ENCODE data around the gene WNT16.

The WNT16 gene

GRCh38 chr7:121373177-121373576 is 44.4 kb downstream of the WNT16 start:
- TF ChIP-seq JUND (IDR thresholded peaks at IDR 0.05; ENCODE audit: low read depth): no peak
- in situ Hi-C loops (cut with HindIII; ENCODE audit: low pct_unique_long_range_greater_than_20kb, low sequenced_read_pairs): no loop called here
- peak in 1 of 2 experiments; percentile 4 for DNase-seq (ENCODE audit: low read depth in 1 of 2, low spot score in 1 of 2)

- DNase-seq (ENCODE audit: low read depth in 1 of 2, low spot score in 1 of 2): no peak
- in situ Hi-C loops (cut with HindIII; ENCODE audit: low pct_unique_long_range_greater_than_20kb, low sequenced_read_pairs): no loop called here
- TF ChIP-seq JUND (IDR thresholded peaks at IDR 0.05; ENCODE audit: low read depth): no peak
These were observed 48.2 kb downstream of the WNT16 start for GRCh38 chr7:121376979-121377378.

GRCh38 chr7:121379930-121380329 is 51.1 kb downstream of the WNT16 start:
- TF ChIP-seq JUND (IDR thresholded peaks at IDR 0.05; ENCODE audit: low read depth): no peak
- DNase-seq (ENCODE audit: low read depth in 1 of 2, low spot score in 1 of 2): no peak
- in situ Hi-C loops (cut with HindIII; ENCODE audit: low pct_unique_long_range_greater_than_20kb, low sequenced_read_pairs): no loop called here

- DNase-seq (ENCODE audit: low read depth in 1 of 2, low spot score in 1 of 2): no peak
- TF ChIP-seq JUND (IDR thresholded peaks at IDR 0.05; ENCODE audit: low read depth): no peak
- in situ Hi-C loops (cut with HindIII; ENCODE audit: low pct_unique_long_range_greater_than_20kb, low sequenced_read_pairs): no loop called here
These were observed 53.7 kb downstream of the WNT16 start for GRCh38 chr7:121382473-121382872.

GRCh38 chr7:121383235-121383910 is 54.6 kb downstream of the WNT16 start:
- TF ChIP-seq JUND (IDR thresholded peaks at IDR 0.05; ENCODE audit: low read depth): no peak
- in situ Hi-C loops (cut with HindIII; ENCODE audit: low pct_unique_long_range_greater_than_20kb, low sequenced_read_pairs): no loop called here
- DNase-seq (ENCODE audit: low read depth in 1 of 2, low spot score in 1 of 2): no peak

- TF ChIP-seq JUND (IDR thresholded peaks at IDR 0.05; ENCODE audit: low read depth): no peak
- in situ Hi-C loops (cut with HindIII; ENCODE audit: low pct_unique_long_range_greater_than_20kb, low sequenced_read_pairs): no loop called here
- no peak for DNase-seq (ENCODE audit: low read depth in 1 of 2, low spot score in 1 of 2)
These were observed 55.5 kb downstream of the WNT16 start for GRCh38 chr7:121384265-121384664.

- in situ Hi-C loops (cut with HindIII; ENCODE audit: low pct_unique_long_range_greater_than_20kb, low sequenced_read_pairs): no loop called here
- TF ChIP-seq JUND (IDR thresholded peaks at IDR 0.05; ENCODE audit: low read depth): no peak
- DNase-seq (ENCODE audit: low read depth in 1 of 2, low spot score in 1 of 2): no peak
These were observed 56.4 kb downstream of the WNT16 start for GRCh38 chr7:121385056-121385799.

GRCh38 chr7:121385800-121386179 is 57.0 kb downstream of the WNT16 start:
- in situ Hi-C loops (cut with HindIII; ENCODE audit: low pct_unique_long_range_greater_than_20kb, low sequenced_read_pairs): no loop called here
- TF ChIP-seq JUND (IDR thresholded peaks at IDR 0.05; ENCODE audit: low read depth): no peak
- DNase-seq (ENCODE audit: low read depth in 1 of 2, low spot score in 1 of 2): no peak

GRCh38 chr7:121388950-121389349 is 60.1 kb downstream of the WNT16 start:
- in situ Hi-C loops (cut with HindIII; ENCODE audit: low pct_unique_long_range_greater_than_20kb, low sequenced_read_pairs): no loop called here
- DNase-seq (ENCODE audit: low read depth in 1 of 2, low spot score in 1 of 2): no peak
- TF ChIP-seq JUND (IDR thresholded peaks at IDR 0.05; ENCODE audit: low read depth): no peak

GRCh38 chr7:121390109-121390508 is 61.3 kb downstream of the WNT16 start:
- TF ChIP-seq JUND (IDR thresholded peaks at IDR 0.05; ENCODE audit: low read depth): no peak
- in situ Hi-C loops (cut with HindIII; ENCODE audit: low pct_unique_long_range_greater_than_20kb, low sequenced_read_pairs): no loop called here
- DNase-seq (ENCODE audit: low read depth in 1 of 2, low spot score in 1 of 2): no peak

GRCh38 chr7:121390617-121391016 is 61.8 kb downstream of the WNT16 start:
- no peak for TF ChIP-seq JUND (IDR thresholded peaks at IDR 0.05; ENCODE audit: low read depth)
- no peak for DNase-seq (ENCODE audit: low read depth in 1 of 2, low spot score in 1 of 2)
- in situ Hi-C loops (cut with HindIII; ENCODE audit: low pct_unique_long_range_greater_than_20kb, low sequenced_read_pairs): no loop called here
